Measurements from ENCODE around the gene RNASEH1.

The RNASEH1 gene

GRCh38 chr2:3558205-3559014 lies at the start of gene RNASEH1:
RNASEH1 (minus strand) TSS chr2:3558333; CDS start chr2:3558260, 73 bp downstream.
- DNase-seq (ENCODE audit: low read depth) = peak; percentile 98

GRCh38 chr2:3606370-3607201 lies 48.5 kb upstream of the RNASEH1 start:
- DNase-seq (ENCODE audit: low read depth) = no peak

- DNase-seq (ENCODE audit: low read depth) = no peak
Observed at GRCh38 chr2:3606028-3606369, 47.9 kb upstream of the RNASEH1 start.

GRCh38 chr2:3604991-3605961 lies 47.1 kb upstream of the RNASEH1 start:
- DNase-seq (ENCODE audit: low read depth) = peak; percentile 99

GRCh38 chr2:3604207-3604877 lies 46.2 kb upstream of the RNASEH1 start:
- DNase-seq (ENCODE audit: low read depth) = no peak

- DNase-seq (ENCODE audit: low read depth) = no peak
Observed at GRCh38 chr2:3603536-3604206, 45.5 kb upstream of the RNASEH1 start.

- no peak for DNase-seq (ENCODE audit: low read depth)
Observed at GRCh38 chr2:3602553-3603339, 44.6 kb upstream of the RNASEH1 start.

- no peak for DNase-seq (ENCODE audit: low read depth)
Observed at GRCh38 chr2:3601561-3602271, 43.6 kb upstream of the RNASEH1 start.

- DNase-seq (ENCODE audit: low read depth) = no peak
Observed at GRCh38 chr2:3600256-3600855, 42.2 kb upstream of the RNASEH1 start.

- DNase-seq (ENCODE audit: low read depth) = no peak
Observed at GRCh38 chr2:3598912-3599854, 41.0 kb upstream of the RNASEH1 start.

GRCh38 chr2:3598197-3598910 lies 40.2 kb upstream of the RNASEH1 start:
- DNase-seq (ENCODE audit: low read depth) = no peak

- DNase-seq (ENCODE audit: low read depth) = no peak
Observed at GRCh38 chr2:3597567-3597966, 39.4 kb upstream of the RNASEH1 start.

GRCh38 chr2:3596901-3597417 lies 38.8 kb upstream of the RNASEH1 start:
- no peak for DNase-seq (ENCODE audit: low read depth)

- DNase-seq (ENCODE audit: low read depth) = no peak
Observed at GRCh38 chr2:3595985-3596384, 37.9 kb upstream of the RNASEH1 start.

GRCh38 chr2:3595404-3595803 lies 37.3 kb upstream of the RNASEH1 start:
- DNase-seq (ENCODE audit: low read depth) = no peak

GRCh38 chr2:3594493-3595281 lies 36.6 kb upstream of the RNASEH1 start, which contains the start of gene COLEC11:
COLEC11 (plus strand) TSS chr2:3595112; CDS start chr2:3604341, 9,229 bp downstream.
- no peak for DNase-seq (ENCODE audit: low read depth)

All from CMK (cell line).